HepG2 (cell line): ENCODE data around the gene FBXO10. TPM values are rescaled to one million over a fixed set of nuclear protein-coding genes. Genes with fewer than 3 reads are reported as not detected.

Source experiments
- ATF2 ChIP-seq: sonication (generic); formaldehyde crosslinking; IDR thresholded peaks from 2 replicates; pipeline ENCODE4 v1.4.0; 2020; ENCODE audit warnings: missing genetic modification reagents
- BORCS8-MEF2B ChIP-seq: sonication (generic); formaldehyde crosslinking; IDR thresholded peaks from 2 replicates; pipeline ENCODE4 v1.8.0; 2022; ENCODE audit warnings: mild to moderate bottlenecking, missing genetic modification reagents
- CHCHD3 ChIP-seq: sonication (generic); formaldehyde crosslinking; IDR thresholded peaks from 2 replicates; pipeline ENCODE4 v1.8.0; 2022; ENCODE audit warnings: mild to moderate bottlenecking, missing genetic modification reagents, moderate library complexity
- ETV5 ChIP-seq: IDR thresholded peaks from 2 replicates; pipeline ENCODE4 v1.6.1; 2018; ENCODE audit warnings: missing biosample characterization, missing genetic modification reagents, inconsistent platforms, borderline replicate concordance
- ETV6 ChIP-seq: sonication (generic); formaldehyde crosslinking; conservative IDR thresholded peaks from 2 replicates; pipeline ENCODE4 v1.4.0; 2020; ENCODE audit warnings: missing genetic modification reagents
- GABPA ChIP-seq, 2 experiments: IDR thresholded peaks; 2 replicates each; pipeline ENCODE4 v1.6.1; 2011 to 2016; ENCODE audit warnings: low read depth in 2 of 2, low read length in 1 of 2, missing biosample characterization in 1 of 2, missing genetic modification characterization in 1 of 2
- GATA4 ChIP-seq: sonication (generic); IDR thresholded peaks from 2 replicates; pipeline ENCODE4 v1.6.1; 2016; ENCODE audit warnings: antibody characterized with exemption, low read depth, borderline replicate concordance
- JDP2 ChIP-seq: sonication (generic); formaldehyde crosslinking; IDR thresholded peaks from 2 replicates; pipeline ENCODE4 v1.8.1; 2022; ENCODE audit warnings: missing genetic modification reagents, borderline replicate concordance
- MEF2D ChIP-seq: sonication (generic); formaldehyde crosslinking; IDR thresholded peaks from 2 replicates; pipeline ENCODE4 v1.5.1; 2020; ENCODE audit warnings: mild to moderate bottlenecking, missing genetic modification reagents
- MEIS2 ChIP-seq: sonication (generic); formaldehyde crosslinking; IDR thresholded peaks from 2 replicates; pipeline ENCODE4 v1.9.0; 2021; ENCODE audit warnings: mild to moderate bottlenecking, missing genetic modification reagents
- NFYB ChIP-seq: sonication (generic); formaldehyde crosslinking; IDR thresholded peaks from 2 replicates; pipeline ENCODE4 v1.4.0; 2020; ENCODE audit warnings: missing genetic modification reagents
- POLR2A ChIP-seq, 2 experiments: IDR thresholded peaks; 2 replicates each; pipeline ENCODE4 v1.6.1; 2011; ENCODE audit warnings: low read depth in 2 of 2, low read length in 2 of 2, mild to moderate bottlenecking in 1 of 2, moderate library complexity in 1 of 2; ENCODE audit not compliant: insufficient read depth in 1 of 2
- SP4 ChIP-seq: sonication (generic); formaldehyde crosslinking; IDR thresholded peaks from 2 replicates; pipeline ENCODE4 v1.8.1; 2023; ENCODE audit warnings: mild to moderate bottlenecking, missing genetic modification reagents
- SRF ChIP-seq: IDR thresholded peaks from 2 replicates; pipeline ENCODE4 v1.6.1; 2011; ENCODE audit warnings: mild to moderate bottlenecking, low read depth, low read length, moderate library complexity
- THAP11 ChIP-seq: IDR thresholded peaks from 2 replicates; pipeline ENCODE4 v1.6.1; 2016; ENCODE audit warnings: missing biosample characterization, missing genetic modification reagents
- ZBTB10 ChIP-seq: sonication (generic); formaldehyde crosslinking; IDR thresholded peaks from 2 replicates; pipeline ENCODE4 v1.4.0; 2020; ENCODE audit warnings: missing genetic modification reagents, borderline replicate concordance
- ZBTB49 ChIP-seq: sonication (generic); formaldehyde crosslinking; IDR thresholded peaks from 2 replicates; pipeline ENCODE4 v1.4.0; 2020; ENCODE audit warnings: missing genetic modification reagents, borderline replicate concordance
- ZNF124 ChIP-seq: sonication (generic); formaldehyde crosslinking; IDR thresholded peaks from 2 replicates; pipeline ENCODE4 v1.4.0; 2020; ENCODE audit warnings: missing genetic modification reagents
- ZNF280D ChIP-seq: sonication (generic); formaldehyde crosslinking; IDR thresholded peaks from 2 replicates; pipeline ENCODE4 v1.5.1; 2020; ENCODE audit warnings: mild to moderate bottlenecking, missing genetic modification reagents
- polyA plus RNA-seq, 8 experiments: library from polyadenylated mRNA; depleted of rRNA in 3 of 8; stranded (reverse) in 7 of 8; unstranded in 1 of 8; fragments of >200 nt; fragmentation: Illumina TruSeq in 4 of 8; extraction: Trizol in 4 of 8; gene quantifications; 2 replicates each; pipeline versions ENCODE4 v1.2.1 to v1.2.3, GENCODE V29; 2011 to 2016; ENCODE audit warnings: low read depth in 4 of 8, missing spikeins in 1 of 8, mixed read lengths in 1 of 8; ENCODE audit not compliant: insufficient read depth in 1 of 8
- total RNA-seq, 5 experiments: library from RNA; depleted of rRNA; stranded (reverse); fragments of >200 nt; fragmentation: Illumina TruSeq; extraction: Trizol; gene quantifications; 2 replicates each; pipeline ENCODE4 v1.2.3, GENCODE V29; 2016; ENCODE audit warnings: low read depth in 1 of 5

The FBXO10 gene
- total and polyA plus RNA-seq, 2 of the 13 experiments (the other 11 are each of a cell fraction or from before 2014, with no cell fraction given) = 3.1 to 5.1 TPM

- TF ChIP-seq MEIS2 (CRISPR knock-in tag) (no peak), BORCS8-MEF2B (CRISPR knock-in tag) (no peak), ZBTB10 (CRISPR knock-in tag) (no peak), ZNF280D (CRISPR knock-in tag) (no peak), ETV6 (CRISPR knock-in tag) (no peak), ZBTB49 (no peak), GABPA (IDR thresholded peaks at IDR 0.05; ENCODE audit: low read depth, low read length) (peak; percentile 79), GABPA (CRISPR knock-in tag; IDR thresholded peaks at IDR 0.05; ENCODE audit: low read depth) (peak; percentile 93), CHCHD3 (CRISPR knock-in tag) (no peak), NFYB (CRISPR knock-in tag) (peak; percentile 96), GATA4 (peak; percentile 55; the same call in 1 of the 2 replicates), JDP2 (no peak), ATF2 (peak; percentile 78), SRF (peak; percentile 93), POLR2A (IDR thresholded peaks at IDR 0.05; ENCODE audit: insufficient read depth in 1 of 2, low read depth in 2 of 2, low read length in 2 of 2) (peak; percentile 76 to 84), ZNF124 (CRISPR knock-in tag) (0 out of 2 replicates have a peak, but pooled peaks have one; percentile 12), MEF2D (CRISPR knock-in tag) (peak; percentile 22; the same call in 1 of the 2 replicates), SP4 (peak; percentile 69; the same call in 1 of the 2 replicates), THAP11 (CRISPR knock-in tag) (peak; percentile 78), ETV5 (CRISPR knock-in tag) (peak; percentile 44; the same call in 1 of the 2 replicates)
Observed at GRCh38 chr9:37465249-37466036, 110.7 kb downstream of the FBXO10 start, which contains the start of gene ZBTB5 (continued).
